Measurements from ENCODE around the gene VPS37D. TPM values are rescaled to one million over a fixed set of nuclear protein-coding genes. Genes with fewer than 3 reads are reported as not detected.

Gene VPS37D
- total RNA-seq, 1 donor from 2014 or later = 0.32 TPM

DNA sequence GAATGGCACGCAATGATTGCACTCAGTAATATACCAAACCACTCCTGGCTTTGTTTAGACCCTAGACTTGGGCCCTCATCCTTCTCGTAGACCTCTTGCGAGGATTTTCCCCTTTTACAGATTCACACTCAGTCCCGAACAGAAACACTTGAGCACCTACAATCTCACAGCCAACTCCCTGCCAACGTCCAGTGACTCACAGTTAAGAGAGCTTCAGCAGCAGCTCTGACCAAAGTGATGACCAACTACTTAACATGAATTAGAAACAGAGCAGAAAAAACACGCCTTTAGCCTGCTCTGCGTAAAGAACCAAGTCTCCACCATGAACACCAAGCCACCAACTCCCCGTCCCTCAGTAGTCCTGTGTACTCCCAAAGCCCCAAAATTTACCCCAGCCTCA lies 13.4 kb downstream of the VPS37D start:
- no peak for ATAC-seq

DNA sequence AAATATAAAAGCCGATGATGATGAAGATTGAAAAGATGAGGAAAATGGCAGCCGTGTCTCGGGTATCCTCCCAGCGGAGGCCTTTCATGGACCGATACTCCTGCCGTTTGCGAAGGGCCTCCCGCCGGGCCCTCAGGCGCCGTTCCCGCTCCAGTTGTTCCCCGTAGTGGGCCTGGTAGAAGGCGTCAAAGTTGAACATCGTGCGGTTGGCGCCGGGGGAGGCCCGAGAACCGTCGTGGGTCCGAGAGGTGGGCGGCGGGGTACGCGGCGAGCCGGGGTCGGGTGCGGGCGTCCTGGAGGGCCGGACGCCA lies 15.1 kb downstream of the VPS37D start:
- ATAC-seq = peak; percentile 10

DNA sequence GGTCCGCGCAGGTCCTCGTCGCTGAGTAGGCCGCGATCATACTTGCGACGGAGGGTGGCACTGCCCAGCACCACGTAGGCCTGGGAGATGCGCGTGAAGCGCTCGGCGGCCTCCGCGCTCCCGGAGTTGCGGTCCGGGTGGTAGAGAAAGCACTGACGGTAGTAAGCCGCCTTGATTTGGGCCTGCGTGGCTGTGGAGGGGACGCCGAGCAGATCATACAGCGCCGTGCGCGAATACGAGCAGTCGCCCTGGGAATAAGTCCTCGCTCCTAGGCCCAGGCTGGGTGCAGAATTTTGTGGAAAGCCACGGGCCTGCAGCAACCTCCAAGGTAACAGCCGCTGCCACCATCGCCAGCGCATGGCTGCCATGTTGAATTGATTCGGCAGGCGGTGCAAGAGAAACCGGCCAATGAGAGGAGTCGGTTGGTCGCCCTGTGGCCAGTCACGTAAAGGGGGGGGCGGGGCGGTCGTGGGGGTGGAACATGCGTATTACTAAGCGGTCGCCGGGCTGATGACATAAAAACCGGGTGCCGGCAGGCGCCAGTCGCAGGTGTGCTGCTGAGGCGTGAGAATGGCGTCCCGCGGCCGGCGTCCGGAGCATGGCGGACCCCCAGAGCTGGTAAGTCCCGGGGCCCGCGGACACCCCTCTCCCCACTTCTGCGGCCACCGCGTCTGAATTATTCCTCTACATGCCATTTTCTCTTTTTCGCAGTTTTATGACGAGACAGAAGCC lies 15.6 kb downstream of the VPS37D start, which contains the start of the genes BUD23 and DNAJC30:
BUD23 (plus strand) TSS at position 542 of the 732 bp plus-strand sequence; CDS start at position 571, 29 bp downstream.
DNAJC30 (minus strand) TSS at position 398 of the 732 bp plus-strand sequence; CDS start at position 368, 30 bp downstream.
- peak; percentile 98 for ATAC-seq

DNA sequence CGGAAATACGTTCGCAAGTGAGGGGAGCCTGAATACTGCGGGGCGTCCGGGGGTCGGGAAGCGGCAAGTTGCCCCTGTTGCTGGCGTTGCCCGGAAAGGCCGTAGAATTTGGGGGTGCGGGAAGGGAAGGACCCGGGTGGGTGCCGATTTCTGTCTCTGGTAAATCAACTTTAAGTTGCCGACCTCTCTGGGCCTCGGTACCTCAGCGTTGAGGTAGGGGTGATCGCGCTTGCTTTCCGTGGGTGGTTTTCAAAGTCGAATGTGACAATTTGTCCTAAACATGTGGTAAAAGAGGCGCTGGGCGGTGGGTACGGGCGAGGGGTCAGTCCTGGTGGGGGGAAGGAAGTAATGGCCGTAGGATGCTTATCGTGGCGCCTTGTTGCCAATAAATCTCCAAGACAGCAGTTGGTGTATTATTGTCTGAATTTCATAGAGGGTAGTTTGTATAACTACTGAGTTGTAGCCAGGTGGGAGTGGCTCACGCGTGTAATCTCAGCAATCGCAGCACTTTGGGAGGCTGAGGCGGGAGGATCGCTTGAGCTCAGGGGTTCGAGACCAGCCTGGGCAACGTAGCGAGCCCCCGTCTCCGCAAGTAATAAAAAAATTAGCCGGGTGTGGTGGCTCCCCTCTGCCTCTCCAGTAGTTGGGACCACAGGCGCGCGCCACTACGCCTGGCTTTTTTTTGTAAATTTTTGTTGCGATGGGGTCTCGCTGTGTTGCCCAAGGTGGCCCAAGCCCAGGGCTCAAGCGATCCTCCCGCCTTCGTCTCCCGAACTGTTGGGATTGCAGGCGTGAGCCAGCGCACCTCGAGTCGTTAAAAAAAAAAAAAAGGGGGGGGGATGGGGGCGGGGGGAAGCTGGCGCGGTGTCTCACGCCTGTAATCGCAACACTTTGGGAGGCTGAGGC lies 16.4 kb downstream of the VPS37D start:
- ATAC-seq = no peak

DNA sequence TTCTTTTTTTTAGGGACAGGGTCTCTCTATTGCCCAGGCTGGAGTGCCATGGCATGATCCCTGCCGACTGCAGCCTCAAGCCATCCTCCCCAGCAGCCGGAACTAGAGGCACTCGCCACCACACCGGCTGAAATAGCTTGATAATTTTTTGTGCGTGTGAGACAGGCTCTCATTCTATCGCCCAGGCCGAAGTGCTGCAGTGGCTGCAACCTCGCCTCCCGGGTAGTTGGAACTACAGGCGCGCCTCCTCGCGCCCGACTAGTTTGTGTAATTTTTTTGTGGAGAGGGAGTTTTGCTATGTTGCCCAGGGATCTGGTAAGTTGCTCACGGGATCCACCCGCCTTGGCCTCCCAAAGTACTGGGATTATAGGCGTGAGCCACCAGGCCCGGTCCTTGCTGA lies 17.7 kb downstream of the VPS37D start:
- ATAC-seq = no peak

DNA sequence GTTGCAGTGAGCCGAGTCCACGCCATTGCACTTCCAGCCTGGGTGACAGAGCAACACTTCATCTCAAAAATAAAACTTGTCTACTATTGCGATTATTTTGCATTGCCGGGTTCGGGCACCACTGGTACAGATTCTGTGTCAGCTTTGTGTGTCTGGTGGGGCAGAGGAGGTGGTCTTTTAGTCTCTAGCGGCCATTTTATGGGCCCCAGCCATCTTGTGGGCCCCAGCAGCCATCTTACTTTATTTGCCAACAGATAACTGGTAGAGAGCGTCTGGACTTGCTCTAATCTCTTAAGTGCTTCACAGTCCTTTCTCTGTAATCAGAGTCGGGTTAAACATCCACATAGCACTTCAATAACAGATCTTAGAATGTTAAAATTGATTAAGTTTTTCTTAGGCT lies 20.7 kb downstream of the VPS37D start:
- no peak for ATAC-seq

DNA sequence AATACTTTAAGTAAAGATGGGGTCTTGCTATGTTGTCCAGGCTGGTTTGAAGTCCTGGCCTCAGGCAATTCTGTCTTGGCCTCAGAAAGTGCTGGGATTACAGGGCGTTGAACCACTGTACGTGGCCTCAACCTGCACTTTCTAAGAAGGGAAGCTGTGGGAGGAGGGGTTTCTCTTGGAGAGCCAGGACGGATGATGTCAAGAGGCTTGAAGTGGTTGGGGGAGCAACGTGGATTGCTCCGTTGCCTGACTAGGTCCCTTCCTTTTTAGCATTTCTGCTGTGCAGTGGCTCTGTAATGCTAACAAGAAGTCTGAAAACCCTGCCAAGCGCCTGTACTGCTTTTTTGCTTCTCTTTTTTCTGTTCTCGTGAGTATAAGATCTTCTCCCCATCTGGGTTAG lies 23.0 kb downstream of the VPS37D start:
- no peak for ATAC-seq

DNA sequence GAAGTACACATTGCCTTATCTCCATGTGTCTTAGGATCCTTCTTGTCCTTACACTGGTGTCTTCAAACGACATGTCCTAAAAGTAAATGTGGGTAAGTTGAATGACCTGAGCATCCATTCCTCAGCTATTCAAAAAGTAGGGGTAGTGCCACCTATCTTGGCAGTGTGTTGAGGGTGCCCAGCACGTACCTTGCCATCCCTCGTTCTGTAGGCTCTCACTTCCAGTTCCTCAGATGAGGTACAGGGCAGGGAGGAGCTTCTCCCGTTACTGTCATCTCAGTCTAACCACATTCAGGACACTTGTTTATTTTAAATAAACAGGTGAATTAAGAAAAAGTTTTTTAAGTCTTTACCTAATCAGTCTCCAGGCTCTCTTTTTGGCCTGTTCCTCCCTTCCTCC lies 28.7 kb downstream of the VPS37D start:
- ATAC-seq = no peak

DNA sequence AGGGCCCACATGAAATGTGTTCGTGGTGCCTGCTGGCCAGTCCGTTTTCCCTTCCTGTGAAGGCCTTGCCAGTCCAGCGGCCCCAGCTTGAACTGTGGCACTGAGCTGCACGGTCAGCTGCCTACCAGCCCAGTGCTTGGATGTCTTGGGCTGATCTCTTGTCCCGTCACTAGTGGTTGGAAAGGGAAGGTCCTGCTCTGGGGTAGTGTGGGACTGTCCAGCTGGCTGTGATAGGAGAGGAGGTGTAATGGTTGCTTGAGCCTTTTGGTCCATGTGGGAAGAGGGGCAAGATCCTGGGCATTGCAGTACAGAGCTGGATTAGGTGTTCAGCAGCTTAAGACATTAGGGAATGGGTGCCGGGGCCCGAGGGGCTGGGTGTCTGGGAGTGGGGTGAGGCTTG lies 30.8 kb downstream of the VPS37D start:
- ATAC-seq = no peak

DNA sequence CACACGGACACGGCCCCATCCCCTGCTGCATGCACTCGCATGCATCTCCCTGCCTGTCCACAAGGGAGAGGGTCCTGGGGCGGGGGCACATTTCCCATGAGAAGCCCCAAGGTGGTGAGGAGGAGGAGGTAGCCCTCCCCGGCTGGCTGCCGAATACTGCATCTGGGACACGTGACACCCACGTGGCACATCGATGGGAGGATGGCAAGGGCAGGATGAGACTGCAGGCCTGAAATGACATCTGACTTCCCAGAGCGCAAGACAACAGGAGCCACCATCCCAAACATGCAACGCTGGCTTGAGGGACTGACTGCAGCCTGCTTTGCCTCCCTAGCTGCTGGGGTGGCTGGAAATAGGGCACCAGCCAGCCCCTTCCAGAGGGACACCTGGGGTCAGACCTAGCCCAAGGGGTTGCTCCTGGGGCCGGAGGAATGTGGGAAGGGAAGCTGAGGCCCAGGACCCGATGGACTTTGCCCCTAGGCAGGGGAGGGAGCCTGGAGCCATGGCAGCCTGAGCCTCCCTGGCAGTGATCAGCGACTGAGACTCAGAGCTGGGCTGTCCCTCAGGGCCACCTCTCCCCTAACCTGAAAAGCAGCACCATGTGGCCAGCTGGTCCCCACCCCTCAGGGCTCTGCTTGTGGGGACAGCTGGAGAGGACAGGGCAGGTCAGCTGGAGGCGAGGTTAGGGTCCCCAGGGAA lies 31.9 kb downstream of the VPS37D start:
- ATAC-seq = no peak

DNA sequence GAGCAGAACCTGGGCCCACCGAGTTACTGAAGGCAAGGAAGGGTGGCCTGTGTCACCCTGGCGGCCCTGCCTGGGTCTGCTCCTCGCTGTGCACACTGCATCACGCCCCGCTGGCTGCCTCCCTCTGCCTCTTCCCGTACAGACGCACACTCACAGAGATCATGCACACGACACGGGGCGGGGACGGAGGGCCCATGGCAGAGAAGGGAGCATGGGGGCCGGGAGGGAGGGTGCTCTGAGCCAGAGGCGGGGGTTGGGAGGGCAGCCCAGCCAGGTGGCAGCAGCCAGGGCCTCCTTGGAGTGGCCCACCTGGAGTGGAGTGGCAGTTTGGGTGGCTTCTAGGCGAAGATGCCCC lies 32.4 kb downstream of the VPS37D start:
- ATAC-seq = no peak

DNA sequence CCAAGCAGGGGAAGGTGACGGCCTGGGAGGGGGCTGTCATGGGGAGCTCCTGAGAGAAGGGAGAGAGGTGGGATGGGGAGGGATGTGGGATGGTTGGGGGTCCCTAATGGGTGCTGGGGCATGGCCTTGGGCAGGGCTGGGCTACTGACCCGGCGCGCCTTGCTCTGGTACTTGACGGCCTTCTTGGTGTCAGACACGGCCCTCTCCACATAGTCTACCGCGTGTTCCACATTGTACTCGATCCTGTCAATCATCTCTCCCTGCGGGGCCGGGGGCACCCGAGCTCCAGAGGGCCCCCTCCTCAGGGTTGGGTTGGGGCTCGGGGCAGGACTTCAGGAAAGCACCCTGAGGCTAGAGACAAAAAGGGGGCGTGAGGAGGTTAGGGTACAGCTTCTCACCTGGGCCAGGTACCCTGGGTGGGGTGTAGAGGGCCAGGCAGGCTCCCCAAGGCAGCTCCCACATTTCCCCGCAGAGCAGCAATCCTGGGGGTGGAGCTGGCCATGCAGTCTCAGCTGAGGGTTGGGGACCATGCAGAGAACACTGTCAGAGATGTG lies 33.0 kb downstream of the VPS37D start:
- no peak for ATAC-seq

DNA sequence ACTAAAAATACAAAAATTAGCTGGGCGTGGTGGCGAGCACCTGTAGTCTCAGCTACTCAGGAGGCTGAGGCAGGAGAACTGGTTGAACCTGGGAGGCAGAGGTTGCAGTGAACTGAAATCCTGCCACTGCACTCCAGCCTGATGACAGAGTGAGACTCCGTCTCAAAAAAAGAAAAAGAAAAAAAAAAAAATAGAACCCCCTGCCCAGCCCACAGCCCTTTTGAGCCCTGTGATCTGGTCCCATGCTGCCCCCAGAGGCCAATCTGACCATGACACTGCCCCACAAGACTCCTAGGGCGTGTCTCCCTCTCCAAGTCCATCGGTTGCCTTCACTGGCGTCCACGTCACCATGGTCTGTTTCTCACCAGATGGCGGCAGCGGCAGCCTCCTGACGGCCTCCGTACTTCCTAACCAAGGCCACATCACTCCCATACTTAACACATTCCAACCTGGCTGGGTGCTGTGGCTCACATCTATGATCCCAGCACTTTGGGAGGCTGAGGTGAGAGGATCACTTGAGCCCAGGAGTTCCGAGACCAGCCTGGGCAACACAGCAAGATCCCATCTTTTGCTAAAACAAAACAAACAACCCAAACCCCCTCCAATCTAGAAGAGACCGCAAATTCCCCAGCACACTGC lies 33.8 kb downstream of the VPS37D start:
- no peak for ATAC-seq

DNA sequence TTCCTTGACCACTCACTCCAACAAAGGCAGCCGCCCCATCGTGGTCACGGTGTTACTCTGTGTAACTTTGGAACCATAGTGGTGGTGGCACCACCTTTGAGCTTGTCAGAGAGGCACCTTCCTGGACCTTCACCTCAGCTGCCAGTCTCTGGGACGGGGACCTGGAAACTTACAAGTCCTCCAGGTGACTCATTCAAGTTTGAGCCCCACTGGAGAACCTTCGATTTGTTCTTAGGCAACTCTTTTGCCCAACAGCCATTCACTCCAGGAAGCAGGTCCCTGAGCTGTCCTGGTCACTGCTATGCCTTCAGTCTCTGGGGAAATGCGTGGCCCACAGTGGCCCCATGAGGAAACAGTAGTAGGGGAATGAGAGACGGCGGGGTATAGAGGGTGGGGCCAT lies 34.6 kb downstream of the VPS37D start:
- ATAC-seq = no peak

DNA sequence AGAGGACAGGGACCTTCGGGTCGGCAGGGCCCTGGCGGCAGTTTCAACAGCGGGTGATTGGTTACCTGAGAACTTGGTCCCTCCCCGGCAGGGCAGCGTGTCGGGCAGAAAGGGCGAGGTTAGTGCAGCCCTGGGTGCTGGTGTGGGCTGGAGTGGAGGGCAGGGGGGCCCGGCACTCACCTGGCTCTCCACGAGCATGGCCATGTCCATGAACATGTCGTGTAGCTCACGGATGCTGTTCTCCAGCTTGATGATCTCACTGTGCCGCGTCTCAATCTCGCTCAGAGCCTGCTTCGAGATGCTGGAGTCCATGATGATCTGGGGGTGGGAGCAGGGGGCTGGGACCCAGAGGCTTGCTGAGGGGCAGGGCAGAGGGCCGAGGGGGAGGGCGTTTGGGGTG lies 35.0 kb downstream of the VPS37D start:
- no peak for ATAC-seq

DNA sequence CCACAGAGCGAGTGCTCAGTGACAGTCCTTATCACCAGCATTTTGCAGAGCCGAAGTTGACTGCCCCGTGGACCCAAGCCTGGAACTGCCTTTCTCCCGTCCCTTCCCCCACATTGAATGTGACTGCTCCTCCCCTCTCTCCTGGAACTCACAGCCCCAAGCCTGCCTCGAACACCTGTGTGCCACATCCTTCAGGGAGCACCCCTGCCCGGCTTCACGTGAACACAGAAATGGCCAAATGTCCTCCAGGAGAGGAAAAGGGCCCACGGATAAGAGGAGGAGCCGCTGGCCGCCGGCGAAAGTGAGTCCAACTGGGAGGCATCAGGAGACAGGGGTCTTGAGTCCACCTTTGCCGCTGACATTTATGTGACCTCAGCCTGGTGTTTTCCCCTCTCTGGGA lies 35.6 kb downstream of the VPS37D start:
- ATAC-seq = no peak

DNA sequence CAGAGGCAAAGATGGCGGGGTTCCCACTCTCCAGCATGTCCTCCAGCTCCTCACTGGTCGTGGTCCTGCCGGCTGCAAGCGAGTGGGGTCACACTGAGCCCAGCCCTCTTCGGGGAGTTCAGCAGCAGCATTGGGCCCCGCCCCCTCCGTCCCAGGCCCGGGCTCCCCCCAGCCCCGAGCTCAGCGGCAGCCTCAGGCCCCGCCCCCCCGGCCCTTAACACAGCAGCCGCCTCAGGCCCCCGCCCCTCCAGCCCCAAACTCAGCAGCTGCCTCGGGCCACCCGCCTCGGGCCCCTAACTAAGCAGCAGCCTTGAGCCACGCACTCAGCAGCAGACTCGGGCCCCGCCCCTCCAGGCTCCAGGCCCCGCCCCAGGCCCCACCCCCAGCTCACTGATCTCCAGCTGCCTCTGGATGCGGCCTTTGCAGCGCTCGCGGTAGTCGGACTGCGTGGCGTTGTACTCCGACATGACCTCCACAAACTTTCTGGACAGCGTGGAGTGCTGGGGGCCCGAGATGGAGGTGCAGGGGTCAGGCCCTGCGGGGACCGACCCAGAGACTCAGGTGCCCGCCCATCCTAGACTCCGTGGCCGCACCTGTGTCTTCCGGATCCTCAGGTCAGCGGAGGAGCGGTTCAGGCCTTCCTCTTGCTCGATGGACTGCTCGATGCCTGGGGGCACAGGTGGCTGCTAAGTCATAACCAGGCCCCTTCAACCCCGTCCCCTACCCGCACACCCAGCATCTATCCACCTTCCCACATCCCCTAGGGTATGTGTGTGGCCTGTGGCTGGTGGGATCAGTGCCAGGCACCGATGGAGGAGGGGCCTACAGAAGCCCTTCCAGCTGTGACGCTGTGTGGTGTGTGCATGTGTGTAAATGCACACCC lies 36.4 kb downstream of the VPS37D start:
- peak; percentile 19 for ATAC-seq

DNA sequence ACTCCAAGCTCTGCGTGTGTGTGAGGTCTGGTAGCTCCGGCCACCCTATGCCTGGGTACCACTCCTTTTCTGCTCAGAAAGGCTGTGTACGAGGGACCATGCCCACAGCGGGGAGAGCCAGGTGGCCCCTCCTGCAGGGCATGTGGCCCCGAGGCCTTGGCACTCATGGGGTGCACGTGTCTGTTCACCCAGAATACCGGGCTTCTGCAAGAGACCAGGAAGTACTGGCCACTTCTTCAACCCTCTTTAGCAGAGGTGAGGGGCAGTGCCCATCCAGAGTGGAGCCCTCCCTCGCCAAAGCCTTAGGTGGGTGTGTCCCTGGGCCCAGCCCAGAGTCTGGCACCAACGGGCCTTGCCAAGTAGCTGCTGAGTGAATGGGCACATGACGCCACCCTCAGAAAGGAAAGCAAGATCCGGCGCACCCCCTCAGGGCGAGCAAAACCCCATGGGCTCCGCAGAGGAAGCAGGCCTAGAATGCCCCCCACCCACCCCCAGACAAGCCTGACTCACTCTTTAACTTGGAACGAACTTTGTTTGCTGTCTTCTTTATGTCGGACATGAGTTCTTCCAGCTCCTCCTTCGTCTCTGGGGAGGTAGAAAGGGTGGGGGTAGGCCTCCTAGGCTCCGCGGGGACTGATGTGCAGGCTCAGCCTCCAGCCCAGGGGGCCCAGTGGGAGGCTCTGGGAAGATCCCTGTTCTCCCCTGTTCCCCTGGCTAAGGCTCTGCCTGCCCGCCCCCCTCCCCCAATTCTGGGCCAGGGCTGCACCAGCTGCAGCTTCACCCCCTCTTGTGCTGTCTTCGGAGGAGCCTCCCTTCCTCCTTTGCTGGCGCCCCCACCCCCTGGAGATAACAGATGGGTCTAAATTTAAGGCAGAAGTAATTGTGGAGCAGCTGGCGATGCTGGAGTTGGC lies 37.3 kb downstream of the VPS37D start:
- ATAC-seq = peak; percentile 55

DNA sequence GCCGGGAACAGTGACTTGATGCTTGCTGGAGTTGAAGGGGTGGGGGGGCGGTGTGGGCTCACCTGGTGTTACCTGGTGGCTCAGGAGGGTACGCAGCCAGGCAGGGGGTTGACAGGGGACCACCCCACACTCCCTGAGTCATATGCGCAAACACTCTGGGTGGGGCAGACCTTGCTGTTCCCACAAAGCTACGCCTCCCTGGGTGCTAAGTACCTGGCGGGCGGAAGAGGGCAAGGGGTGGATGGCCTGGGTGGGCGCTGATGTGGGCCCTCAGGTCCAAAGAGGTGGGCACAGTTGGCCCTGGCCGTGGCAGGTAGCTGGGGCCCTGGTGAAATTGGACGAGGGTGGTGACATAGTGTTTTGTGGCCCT lies 37.9 kb downstream of the VPS37D start:
- ATAC-seq = peak; percentile 17

Data from esophagus mucosa (tissue), 1 donor.